MM.1S (cell line): Measurements from ENCODE around the gene RPS6KA6.

ENCODE experiments used
- EZH2 ChIP-seq: fragments of 300-600 bp; sonication (generic); optimal IDR thresholded peaks from 2 replicates; pipeline ENCODE3; 2017; ENCODE audit warnings: low read depth, mild to moderate bottlenecking, antibody characterized with exemption, low read length, mixed read lengths
- TF ChIP-seq, protein P1 (sequence below): fragments of 300-600 bp; sonication (generic); IDR thresholded peaks from 2 replicates; pipeline ENCODE4 v1.5.1; 2016; ENCODE audit warnings: antibody characterized with exemption, low read length, mixed read lengths

DNA sequence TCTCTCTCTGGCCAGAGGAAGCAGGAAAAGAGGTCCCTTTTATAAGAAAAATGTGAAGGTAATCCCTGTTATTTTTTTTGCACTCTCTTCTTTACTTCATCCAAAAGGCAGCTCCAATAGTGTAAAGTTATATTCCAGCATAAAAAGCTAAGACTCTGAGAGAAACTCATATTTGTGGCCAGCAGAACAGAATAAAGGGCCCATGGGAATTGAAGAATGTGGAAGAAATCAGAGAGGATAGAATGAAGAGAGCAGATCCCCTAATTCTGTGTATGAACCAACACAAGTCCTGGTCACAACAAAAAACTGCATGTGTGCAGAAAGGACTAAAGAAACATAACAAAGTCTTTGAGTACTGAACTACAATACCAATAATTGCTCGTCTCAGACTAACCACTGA lies 22.3 kb downstream of the RPS6KA6 start:
- TF ChIP-seq, protein P1, sequence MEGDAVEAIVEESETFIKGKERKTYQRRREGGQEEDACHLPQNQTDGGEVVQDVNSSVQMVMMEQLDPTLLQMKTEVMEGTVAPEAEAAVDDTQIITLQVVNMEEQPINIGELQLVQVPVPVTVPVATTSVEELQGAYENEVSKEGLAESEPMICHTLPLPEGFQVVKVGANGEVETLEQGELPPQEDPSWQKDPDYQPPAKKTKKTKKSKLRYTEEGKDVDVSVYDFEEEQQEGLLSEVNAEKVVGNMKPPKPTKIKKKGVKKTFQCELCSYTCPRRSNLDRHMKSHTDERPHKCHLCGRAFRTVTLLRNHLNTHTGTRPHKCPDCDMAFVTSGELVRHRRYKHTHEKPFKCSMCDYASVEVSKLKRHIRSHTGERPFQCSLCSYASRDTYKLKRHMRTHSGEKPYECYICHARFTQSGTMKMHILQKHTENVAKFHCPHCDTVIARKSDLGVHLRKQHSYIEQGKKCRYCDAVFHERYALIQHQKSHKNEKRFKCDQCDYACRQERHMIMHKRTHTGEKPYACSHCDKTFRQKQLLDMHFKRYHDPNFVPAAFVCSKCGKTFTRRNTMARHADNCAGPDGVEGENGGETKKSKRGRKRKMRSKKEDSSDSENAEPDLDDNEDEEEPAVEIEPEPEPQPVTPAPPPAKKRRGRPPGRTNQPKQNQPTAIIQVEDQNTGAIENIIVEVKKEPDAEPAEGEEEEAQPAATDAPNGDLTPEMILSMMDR: no peak
- TF ChIP-seq EZH2: no peak
